MM.1S (cell line): ENCODE measurements around the gene EHHADH.

Experiments used
- EZH2phosphoT487 ChIP-seq: fragments of 300-600 bp; sonication (generic); IDR thresholded peaks from 2 replicates; pipeline ENCODE4 v1.6.1; 2018; ENCODE audit warnings: antibody characterized with exemption, low read length
- TF ChIP-seq, protein P1 (sequence below): fragments of 300-600 bp; sonication (generic); IDR thresholded peaks from 2 replicates; pipeline ENCODE4 v1.5.1; 2016; ENCODE audit warnings: antibody characterized with exemption, low read length, mixed read lengths

DNA sequence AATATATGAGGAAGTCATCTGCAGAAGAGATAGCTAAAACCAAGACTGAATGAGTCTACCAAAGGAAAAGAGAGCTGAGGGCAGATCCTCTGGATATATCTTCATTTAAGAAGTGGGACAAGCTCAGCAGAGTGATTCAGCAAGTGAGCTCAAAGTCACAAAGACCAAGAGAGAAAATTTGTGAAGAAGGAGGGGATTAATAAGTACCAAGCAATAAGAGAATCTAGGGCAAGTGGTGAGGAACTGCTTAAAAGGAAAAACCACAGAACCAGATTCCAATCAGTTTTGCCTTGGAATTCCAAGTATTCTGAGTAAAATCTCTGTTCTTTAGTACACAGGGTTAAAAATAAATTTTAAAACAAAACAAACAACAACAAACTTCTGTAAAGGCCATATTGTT is 3.6 kb downstream of the EHHADH start:
- TF ChIP-seq, protein P1, sequence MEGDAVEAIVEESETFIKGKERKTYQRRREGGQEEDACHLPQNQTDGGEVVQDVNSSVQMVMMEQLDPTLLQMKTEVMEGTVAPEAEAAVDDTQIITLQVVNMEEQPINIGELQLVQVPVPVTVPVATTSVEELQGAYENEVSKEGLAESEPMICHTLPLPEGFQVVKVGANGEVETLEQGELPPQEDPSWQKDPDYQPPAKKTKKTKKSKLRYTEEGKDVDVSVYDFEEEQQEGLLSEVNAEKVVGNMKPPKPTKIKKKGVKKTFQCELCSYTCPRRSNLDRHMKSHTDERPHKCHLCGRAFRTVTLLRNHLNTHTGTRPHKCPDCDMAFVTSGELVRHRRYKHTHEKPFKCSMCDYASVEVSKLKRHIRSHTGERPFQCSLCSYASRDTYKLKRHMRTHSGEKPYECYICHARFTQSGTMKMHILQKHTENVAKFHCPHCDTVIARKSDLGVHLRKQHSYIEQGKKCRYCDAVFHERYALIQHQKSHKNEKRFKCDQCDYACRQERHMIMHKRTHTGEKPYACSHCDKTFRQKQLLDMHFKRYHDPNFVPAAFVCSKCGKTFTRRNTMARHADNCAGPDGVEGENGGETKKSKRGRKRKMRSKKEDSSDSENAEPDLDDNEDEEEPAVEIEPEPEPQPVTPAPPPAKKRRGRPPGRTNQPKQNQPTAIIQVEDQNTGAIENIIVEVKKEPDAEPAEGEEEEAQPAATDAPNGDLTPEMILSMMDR = no peak
- TF ChIP-seq EZH2phosphoT487 = no peak
